ENCODE data around the gene BCAS1. TPM values are rescaled to one million over a fixed set of nuclear protein-coding genes. Genes with fewer than 3 reads are reported as not detected.

BCAS1 gene
- total and polyA plus RNA-seq, 2 donors (not counting 3 experiments of a cell fraction or from before 2014, with no cell fraction given): not detected

DNA sequence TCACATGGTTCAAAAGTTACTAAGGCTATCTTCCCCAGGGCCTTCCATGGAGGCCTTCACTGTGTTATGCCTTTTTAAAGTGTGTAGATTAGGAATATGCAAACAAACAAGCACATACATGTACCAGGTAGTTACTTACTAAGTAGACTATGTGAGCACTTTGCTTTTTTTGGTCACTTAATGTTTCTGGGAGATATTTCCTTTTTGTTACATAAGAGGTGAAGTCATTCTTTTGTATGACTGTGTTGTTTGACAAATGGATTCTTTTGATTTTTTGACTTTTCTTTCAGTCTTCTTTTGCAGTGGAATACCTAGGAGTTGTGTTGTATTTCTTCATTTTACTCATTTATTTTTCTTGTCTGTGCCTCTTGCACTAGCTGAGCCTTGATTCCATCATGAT, 39.6 kb upstream of the BCAS1 start:
- Histone ChIP-seq H3K9me1 (replicated peaks; ENCODE audit: control insufficient read depth, extremely low read depth, insufficient read depth, low read length) (no peaks in the 10 kb centered on the region), H3K4me3 (replicated peaks in 1 of 3; ENCODE audit: insufficient read depth in 1 of 3, low read depth in 1 of 3, low read length in 3 of 3) (no peak overlapping the region), H3K27ac (ENCODE audit: insufficient read depth, low read depth, low read length) (no peak overlapping the region), H3K4me1 (ENCODE audit: control insufficient read depth, extremely low read depth, insufficient read depth, low read length) (no peaks in the 10 kb centered on the region), H3K9me3 (replicated peaks; ENCODE audit: control insufficient read depth, insufficient read depth, low read length) (no peaks in the 10 kb centered on the region), H3K9ac (replicated peaks; ENCODE audit: extremely low read depth, insufficient read depth, low read length) (no peak overlapping the region), H2AFZ (ENCODE audit: low read depth, low read length) (no peak overlapping the region), H3K27me3 (ENCODE audit: control insufficient read depth in 2 of 2, insufficient read depth in 2 of 2, low read length in 2 of 2) (peaks cover 0 to 3% of the 10 kb centered on the region in 2 experiments), H3K36me3 (ENCODE audit: control insufficient read depth in 2 of 2, extremely low read depth in 1 of 2, insufficient read depth in 2 of 2, low read length in 2 of 2) (no peaks in the 10 kb centered on the region), H3K79me2 (ENCODE audit: control insufficient read depth, insufficient read depth, low read length) (no peaks in the 10 kb centered on the region), H4K20me1 (replicated peaks; ENCODE audit: control insufficient read depth, extremely low read depth, insufficient read depth, low read length) (no peaks in the 10 kb centered on the region), H3K4me2 (ENCODE audit: insufficient read depth, low read length) (no peak overlapping the region)
- ChIA-PET POLR2A (no interaction called here), CTCF (interaction anchor here (1.1 to 1.5 kb wide), 2 partner anchors 11 to 13 kb away, joined by 3 read pairs; no protein-coding TSS in a partner anchor)
- dilution Hi-C loops (cut with MboI; ENCODE audit: extremely low pct_ligation_motif_present, low sequenced_read_pairs): no loop called here
- DNase-seq (ENCODE audit: low read depth, low spot score) (no peak), FAIRE-seq (no peak)
- no TSS peak for BruUV-seq (replicated peaks)
- intact Hi-C loops (cut with micrococcal nuclease): no loop called here
- no peak for TF ChIP-seq FOS (IDR thresholded peaks at IDR 0.05; ENCODE audit: borderline replicate concordance, insufficient read depth, low read length)
- no peak for TF ChIP-seq POLR2AphosphoS5 (IDR thresholded peaks at IDR 0.05; ENCODE audit: insufficient read depth, low read depth, low read length)
- TF ChIP-seq MYC (IDR thresholded peaks at IDR 0.05; ENCODE audit: low read depth, low read length): no peak
- TF ChIP-seq, protein P1, sequence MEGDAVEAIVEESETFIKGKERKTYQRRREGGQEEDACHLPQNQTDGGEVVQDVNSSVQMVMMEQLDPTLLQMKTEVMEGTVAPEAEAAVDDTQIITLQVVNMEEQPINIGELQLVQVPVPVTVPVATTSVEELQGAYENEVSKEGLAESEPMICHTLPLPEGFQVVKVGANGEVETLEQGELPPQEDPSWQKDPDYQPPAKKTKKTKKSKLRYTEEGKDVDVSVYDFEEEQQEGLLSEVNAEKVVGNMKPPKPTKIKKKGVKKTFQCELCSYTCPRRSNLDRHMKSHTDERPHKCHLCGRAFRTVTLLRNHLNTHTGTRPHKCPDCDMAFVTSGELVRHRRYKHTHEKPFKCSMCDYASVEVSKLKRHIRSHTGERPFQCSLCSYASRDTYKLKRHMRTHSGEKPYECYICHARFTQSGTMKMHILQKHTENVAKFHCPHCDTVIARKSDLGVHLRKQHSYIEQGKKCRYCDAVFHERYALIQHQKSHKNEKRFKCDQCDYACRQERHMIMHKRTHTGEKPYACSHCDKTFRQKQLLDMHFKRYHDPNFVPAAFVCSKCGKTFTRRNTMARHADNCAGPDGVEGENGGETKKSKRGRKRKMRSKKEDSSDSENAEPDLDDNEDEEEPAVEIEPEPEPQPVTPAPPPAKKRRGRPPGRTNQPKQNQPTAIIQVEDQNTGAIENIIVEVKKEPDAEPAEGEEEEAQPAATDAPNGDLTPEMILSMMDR (IDR thresholded peaks at IDR 0.05; ENCODE audit: extremely low read depth in 1 of 2, insufficient read depth in 1 of 2, low read depth in 1 of 2, low read length in 2 of 2): no peak
- TF ChIP-seq GATA2 (IDR thresholded peaks at IDR 0.05; ENCODE audit: insufficient read depth, insufficient read length, low read depth, low read length): no peak
- TF ChIP-seq JUN (IDR thresholded peaks at IDR 0.05; ENCODE audit: borderline replicate concordance, insufficient read depth, insufficient read length, low read depth): no peak
